DOHH2 (cell line): ENCODE measurements around the gene ST13.

ENCODE experiments used
- H3F3A ChIP-seq: fragments of 200-600 bp; sonication (generic), shearing (Covaris generic); 2 replicates; pipeline ENCODE4 v1.6.0; 2016; ENCODE audit warnings: antibody characterized with exemption, mild to moderate bottlenecking; ENCODE audit not compliant: control insufficient read depth, insufficient read depth
- H3K27ac ChIP-seq: fragments of 200-600 bp; sonication (generic); 2 replicates; pipeline ENCODE4 v1.5.1; 2014; ENCODE audit warnings: low read depth, mild to moderate bottlenecking, low read length, moderate library complexity
- H3K27me3 ChIP-seq: fragments of 200-600 bp; sonication (generic); 2 replicates; pipeline ENCODE4 v1.6.1; 2014; ENCODE audit warnings: mild to moderate bottlenecking, low read length, mixed read lengths; ENCODE audit not compliant: control insufficient read depth
- H3K36me3 ChIP-seq: fragments of 200-600 bp; sonication (generic); 2 replicates; pipeline ENCODE4 v1.6.1; 2014; ENCODE audit warnings: mild to moderate bottlenecking, low read length, moderate library complexity, mixed read lengths; ENCODE audit not compliant: control insufficient read depth
- H3K4me1 ChIP-seq: fragments of 200-600 bp; sonication (generic); 2 replicates; pipeline ENCODE4 v1.6.1; 2014; ENCODE audit warnings: mild to moderate bottlenecking, low read length, mixed read lengths; ENCODE audit not compliant: control insufficient read depth
- H3K4me2 ChIP-seq: fragments of 200-600 bp; sonication (generic); 2 replicates; pipeline ENCODE4 v1.6.0; 2014; ENCODE audit warnings: mild to moderate bottlenecking, low read length, moderate library complexity
- H3K4me3 ChIP-seq: fragments of 200-600 bp; sonication (generic); 2 replicates; pipeline ENCODE4 v1.5.1; 2014; ENCODE audit warnings: mild to moderate bottlenecking, low read length, mixed read lengths
- H3K79me2 ChIP-seq: fragments of 200-600 bp; sonication (generic); 2 replicates; pipeline ENCODE4 v1.6.1; 2014; ENCODE audit warnings: mild to moderate bottlenecking, low read length, mixed read lengths; ENCODE audit not compliant: control insufficient read depth
- H3K9me2 ChIP-seq: fragments of 200-600 bp; sonication (generic); replicated peaks from 2 replicates; pipeline ENCODE4 v1.6.1; 2014; ENCODE audit warnings: mild to moderate bottlenecking, low read length, mixed read lengths; ENCODE audit not compliant: control insufficient read depth
- H3K9me3 ChIP-seq: fragments of 200-600 bp; sonication (generic); 2 replicates; pipeline ENCODE4 v1.6.1; 2014; ENCODE audit warnings: antibody characterized with exemption, low read length, mixed read lengths; ENCODE audit not compliant: control insufficient read depth, insufficient read depth
- H4K20me1 ChIP-seq: fragments of 200-600 bp; sonication (generic); 2 replicates; pipeline ENCODE4 v1.6.0; 2014; ENCODE audit warnings: low read depth, mild to moderate bottlenecking, antibody characterized with exemption, low read length, moderate library complexity; ENCODE audit not compliant: control insufficient read depth, insufficient read depth
- CTCF ChIP-seq: fragments of 200-600 bp; sonication (generic); IDR thresholded peaks from one replicate; pipeline ENCODE4 v1.5.1; 2014; ENCODE audit warnings: antibody characterized with exemption, mild to moderate bottlenecking, low read depth, low read length; ENCODE audit not compliant: poor library complexity, severe bottlenecking
- EZH2phosphoT487 ChIP-seq: fragments of 200-600 bp; sonication (generic); IDR thresholded peaks from 2 replicates; pipeline ENCODE4 v1.6.1; 2017; ENCODE audit warnings: borderline replicate concordance, mild to moderate bottlenecking, antibody characterized with exemption, low read length, moderate library complexity, mixed read lengths

The ST13 gene

GRCh38 chr22:40856513-40857308, at the start of gene ST13, which contains the start of gene XPNPEP3:
ST13 (minus strand) TSS chr22:40856639; CDS start chr22:40856540, 99 bp downstream.
XPNPEP3 (plus strand) TSS chr22:40857148; CDS start chr22:40857182, 34 bp downstream.
- Histone ChIP-seq H3F3A (peaks cover 3% of the 10 kb centered on the region; the same call in 1 of the 2 replicates), H3K4me1 (peaks cover 44% of the 10 kb centered on the region), H3K4me3 (peak within 1 kb of the TSS; percentile 99), H3K79me2 (peaks cover 95% of the 10 kb centered on the region), H3K4me2 (peak within 1 kb of the TSS; percentile 75), H3K9me3 (no peaks in the 10 kb centered on the region), H3K9me2 (no peaks in the 10 kb centered on the region), H3K27me3 (no peaks in the 10 kb centered on the region), H3K36me3 (peaks cover 56% of the 10 kb centered on the region), H4K20me1 (peaks cover 12% of the 10 kb centered on the region; the same call in 1 of the 2 replicates), H3K27ac (peak within 1 kb of the TSS; percentile 88)
- TF ChIP-seq CTCF (peak; percentile 36), EZH2phosphoT487 (no peak)

- no peaks in the 10 kb centered on the region for H3K36me3 ChIP-seq
- TF ChIP-seq CTCF: no peak
- no peak for TF ChIP-seq EZH2phosphoT487
- H3K9me2 ChIP-seq: no peaks in the 10 kb centered on the region
- no peak overlapping the region for H3K4me2 ChIP-seq
- H3K4me1 ChIP-seq: no peaks in the 10 kb centered on the region; the same call in 1 of the 2 replicates
- H3F3A ChIP-seq: no peaks in the 10 kb centered on the region
- H4K20me1 ChIP-seq: no peaks in the 10 kb centered on the region
- no peaks in the 10 kb centered on the region for H3K9me3 ChIP-seq
- H3K79me2 ChIP-seq: no peaks in the 10 kb centered on the region
- H3K4me3 ChIP-seq: no peak overlapping the region
- H3K27ac ChIP-seq: no peak overlapping the region
- H3K27me3 ChIP-seq: no peaks in the 10 kb centered on the region
Observed at GRCh38 chr22:40904101-40904500, 47.7 kb upstream of the ST13 start.

- H3K79me2 ChIP-seq: no peaks in the 10 kb centered on the region
- TF ChIP-seq CTCF (peak; percentile 59), EZH2phosphoT487 (no peak)
- H4K20me1 ChIP-seq: no peaks in the 10 kb centered on the region
- H3K36me3 ChIP-seq: no peaks in the 10 kb centered on the region
- H3K27me3 ChIP-seq: no peaks in the 10 kb centered on the region
- H3K4me2 ChIP-seq: peak overlapping the region; percentile 48
- no peaks in the 10 kb centered on the region for H3K9me2 ChIP-seq
- H3K4me3 ChIP-seq: 0 out of 2 replicates have a peak overlapping the region, but pooled peaks have one; percentile 2
- peaks cover 6% of the 10 kb centered on the region for H3K4me1 ChIP-seq
- no peaks in the 10 kb centered on the region for H3K9me3 ChIP-seq
- H3F3A ChIP-seq: no peaks in the 10 kb centered on the region
- H3K27ac ChIP-seq: no peak overlapping the region
Observed at GRCh38 chr22:40898850-40899357, 42.5 kb upstream of the ST13 start.
